GM21447 (cell line): ENCODE data around the gene MICALL1.

Experiments used
- ATAC-seq: cut with Tn5 transposase; IDR thresholded peaks from one replicate; pipeline ENCODE4 v1.9.1; 2021; ENCODE audit not compliant: unreplicated experiment

The MICALL1 gene

DNA sequence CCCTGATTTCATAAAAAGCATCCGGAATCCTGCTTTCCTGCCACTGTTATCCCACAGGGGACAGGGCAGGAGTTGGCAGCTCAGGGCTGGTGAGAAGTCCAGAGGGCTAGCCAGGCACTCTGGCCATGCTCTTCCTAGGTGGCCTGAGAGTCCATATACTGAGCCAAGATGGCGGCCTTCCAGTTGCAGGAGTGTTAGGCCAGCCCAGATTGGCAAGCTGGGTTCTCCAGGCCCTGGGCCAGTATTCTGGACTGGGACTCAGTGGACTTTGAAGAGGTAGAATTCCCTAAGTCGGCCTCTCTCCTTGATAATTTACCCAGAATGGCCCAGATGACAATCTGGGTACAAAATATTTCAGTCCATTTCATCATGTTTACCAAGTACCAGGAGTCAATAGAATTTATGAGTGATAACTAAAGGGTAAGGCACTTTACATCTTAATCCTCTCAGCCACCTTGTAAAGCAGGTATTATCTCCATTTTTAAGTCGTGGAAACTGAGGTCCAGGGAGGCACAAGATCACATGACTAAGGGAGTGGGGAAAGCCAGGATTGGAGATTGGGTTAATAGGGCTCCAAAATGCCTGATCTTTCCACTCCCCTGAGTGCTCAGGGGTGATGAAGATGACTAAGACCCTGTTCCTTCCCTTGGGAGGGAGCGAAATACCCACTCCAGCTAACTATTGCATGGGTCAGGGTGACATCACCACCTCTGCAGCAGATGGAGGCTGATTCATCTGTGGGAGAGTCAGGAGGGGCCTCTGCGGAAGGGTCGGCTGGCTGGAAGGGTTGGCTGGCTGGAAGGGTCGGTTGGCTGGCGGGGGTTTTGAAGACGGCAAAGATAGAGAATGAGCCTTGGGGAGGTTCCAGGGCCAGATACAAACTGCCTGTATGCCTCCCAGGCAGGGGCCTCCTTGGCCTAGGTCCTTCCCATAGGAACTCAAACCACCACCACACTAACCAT lies 1.2 kb upstream of the MICALL1 start:
- ATAC-seq: no peak

- peak; percentile 41 for ATAC-seq
Measured at GRCh38 chr22:37906364-37907008, 389 bp downstream of the MICALL1 start.

DNA sequence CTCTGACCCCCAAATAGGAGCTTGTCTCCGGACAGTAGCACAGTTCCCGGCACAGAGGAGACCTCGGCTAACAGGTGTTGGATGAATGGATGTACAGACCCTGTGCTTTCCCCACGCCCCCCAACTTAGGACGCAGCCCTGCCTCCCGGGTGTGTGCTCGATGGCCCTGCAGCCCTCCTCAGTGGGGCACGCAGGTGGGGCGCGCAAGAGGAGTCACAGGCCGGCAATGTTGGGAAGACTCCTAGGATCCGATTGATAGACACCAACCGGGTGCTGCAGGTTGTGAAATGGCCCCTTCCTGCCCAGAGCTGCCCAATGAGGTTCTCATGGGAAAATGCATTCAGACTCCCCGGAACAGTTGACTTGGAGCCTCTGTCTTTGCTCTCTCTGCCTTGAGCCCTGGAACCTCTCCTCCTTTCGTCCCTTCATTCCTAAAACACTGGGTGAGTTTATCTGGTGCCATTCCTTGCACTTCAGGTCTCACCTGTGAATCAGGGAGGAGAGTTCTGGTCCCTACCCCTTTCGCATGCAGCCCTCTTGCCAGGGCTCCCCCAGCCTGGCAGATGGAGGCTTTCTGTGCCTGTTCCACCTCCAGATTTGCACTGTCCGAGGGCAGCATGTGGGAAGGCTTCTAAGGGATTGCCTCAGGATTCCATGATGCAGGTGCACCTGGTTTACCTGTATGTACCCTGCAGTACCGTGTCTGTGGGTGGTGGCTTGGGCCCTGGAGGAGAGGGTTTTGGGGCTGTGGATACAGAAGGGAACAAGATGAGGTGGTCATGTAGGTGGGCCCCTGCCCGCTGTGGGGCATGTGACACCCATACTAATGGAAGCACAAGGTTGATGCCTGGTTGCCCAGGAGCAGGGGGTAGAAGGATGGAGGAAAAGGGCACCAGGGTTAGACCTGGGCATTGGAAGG lies 1.2 kb downstream of the MICALL1 start:
- no peak for ATAC-seq

GRCh38 chr22:37909766-37910165 lies 3.7 kb downstream of the MICALL1 start:
- no peak for ATAC-seq

GRCh38 chr22:37910890-37911672 lies 5.0 kb downstream of the MICALL1 start:
- ATAC-seq: no peak

DNA sequence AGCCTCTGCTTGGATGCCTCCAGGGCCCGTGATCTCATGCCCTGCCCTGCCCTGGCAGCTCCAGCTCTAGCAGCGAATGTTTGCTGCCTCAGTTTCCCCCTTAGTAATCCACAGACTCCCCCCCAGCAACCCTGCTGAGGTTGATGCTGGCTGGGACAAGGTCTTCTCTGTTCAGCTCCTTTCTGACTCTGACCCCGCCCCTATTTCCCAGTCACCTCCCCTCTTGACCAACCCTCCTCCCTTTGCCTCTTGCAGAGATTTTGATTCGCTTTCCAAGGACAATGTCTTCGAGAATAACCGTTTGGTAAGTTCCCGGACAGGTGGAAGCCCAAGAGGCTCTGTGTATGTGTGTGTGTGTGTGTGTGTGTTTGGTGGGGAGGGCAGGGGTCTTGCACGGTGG lies 5.6 kb downstream of the MICALL1 start:
- no peak for ATAC-seq

DNA sequence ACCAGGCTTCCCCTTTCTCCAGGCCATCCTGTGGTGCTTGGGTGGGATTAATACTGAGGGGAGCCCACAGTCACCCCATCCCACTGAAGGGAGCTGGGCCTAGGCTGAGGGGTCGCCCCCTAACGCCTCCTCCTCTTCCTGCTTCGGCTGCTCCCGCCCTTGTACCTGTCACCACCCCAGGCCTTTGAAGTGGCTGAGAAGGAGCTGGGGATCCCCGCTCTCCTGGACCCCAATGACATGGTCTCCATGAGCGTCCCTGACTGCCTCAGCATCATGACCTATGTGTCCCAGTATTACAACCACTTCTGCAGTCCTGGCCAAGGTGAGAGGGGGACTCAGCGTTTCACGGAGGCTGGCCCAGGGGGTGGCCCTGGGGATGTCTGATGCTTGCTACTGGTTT lies 6.1 kb downstream of the MICALL1 start:
- no peak for ATAC-seq

GRCh38 chr22:37913233-37913721 lies 7.2 kb downstream of the MICALL1 start:
- ATAC-seq: no peak

DNA sequence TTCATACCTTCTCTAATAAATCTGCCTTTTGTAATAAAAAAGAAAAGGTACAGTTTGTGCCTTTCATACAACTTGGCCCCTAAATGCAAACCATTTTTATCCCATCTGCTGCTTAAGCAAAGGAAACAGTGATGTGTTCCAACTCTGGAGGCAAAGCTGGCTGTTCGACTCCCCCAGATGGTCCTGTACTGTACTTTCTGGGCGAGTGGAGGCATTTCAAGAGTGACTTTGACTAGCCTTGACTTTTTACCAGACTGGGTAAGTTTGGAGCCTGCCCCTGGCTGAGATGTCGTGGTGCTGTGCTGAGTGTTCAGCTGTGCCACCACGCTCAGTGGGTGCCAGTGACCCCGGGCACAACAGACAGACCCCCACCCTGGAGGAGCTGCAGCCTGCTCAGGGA lies 10.2 kb downstream of the MICALL1 start:
- no peak for ATAC-seq

DNA sequence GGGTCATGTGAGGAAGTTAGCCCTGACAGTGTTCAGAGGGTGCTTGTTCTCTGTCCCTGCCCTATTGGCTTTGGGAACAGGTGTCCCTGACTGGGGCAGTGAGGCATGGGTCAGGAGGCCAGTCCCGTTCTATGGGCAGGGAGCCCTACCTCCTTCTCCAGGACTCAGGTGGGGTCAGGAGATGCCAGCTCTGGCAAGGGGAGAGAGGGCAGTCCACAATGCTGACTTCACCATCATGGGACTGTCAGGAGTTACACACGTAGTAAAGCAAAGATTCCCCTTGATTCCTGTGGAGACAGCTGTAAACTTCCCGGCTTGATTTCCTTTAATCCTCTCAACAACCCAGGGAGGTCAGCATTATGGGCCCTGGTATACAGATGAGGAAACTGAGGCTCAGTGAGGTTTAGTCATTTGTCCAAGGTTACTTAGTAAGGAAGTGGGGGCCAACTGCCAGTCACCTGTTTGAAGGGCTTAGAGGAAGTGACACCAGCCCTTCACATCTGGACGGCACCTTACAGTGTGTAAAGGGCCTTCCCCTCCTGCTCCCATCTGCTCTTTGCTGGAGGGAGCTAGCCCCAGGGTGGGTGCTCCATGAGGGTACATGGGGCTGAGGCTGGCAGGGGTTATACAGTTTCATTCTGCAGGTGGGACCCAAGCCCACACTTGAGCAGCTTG lies 11.9 kb downstream of the MICALL1 start:
- no peak for ATAC-seq

GRCh38 chr22:37918580-37919270 lies 12.6 kb downstream of the MICALL1 start:
- ATAC-seq: no peak

- no peak for ATAC-seq
Measured at GRCh38 chr22:37920126-37920525, 14.0 kb downstream of the MICALL1 start.

GRCh38 chr22:37922191-37922590 lies 16.1 kb downstream of the MICALL1 start:
- no peak for ATAC-seq

DNA sequence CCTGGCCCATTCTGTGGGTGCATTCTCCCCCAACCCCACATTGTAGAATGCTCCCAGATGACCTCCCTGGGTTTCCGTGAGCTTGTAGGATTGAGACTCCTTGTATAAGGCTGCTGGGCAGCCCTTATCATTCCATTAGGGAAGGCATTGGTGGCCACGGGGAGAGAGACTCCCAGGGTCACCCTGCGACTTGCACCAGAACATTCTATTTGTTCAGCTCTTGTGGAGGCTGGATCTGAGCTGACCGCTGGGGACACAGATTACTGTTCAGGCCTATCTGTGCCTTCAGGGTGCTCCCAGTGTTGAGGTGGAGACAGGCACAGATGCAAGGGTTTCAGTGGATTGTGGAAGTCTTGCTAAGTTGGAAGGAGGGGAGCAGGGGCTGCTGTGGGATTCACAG lies 17.8 kb downstream of the MICALL1 start:
- ATAC-seq: no peak

- no peak for ATAC-seq
Measured at GRCh38 chr22:37924386-37925065, 18.4 kb downstream of the MICALL1 start.

GRCh38 chr22:37925330-37925729 lies 19.2 kb downstream of the MICALL1 start:
- no peak for ATAC-seq

- ATAC-seq: no peak
Measured at GRCh38 chr22:37925767-37926166, 19.7 kb downstream of the MICALL1 start.

DNA sequence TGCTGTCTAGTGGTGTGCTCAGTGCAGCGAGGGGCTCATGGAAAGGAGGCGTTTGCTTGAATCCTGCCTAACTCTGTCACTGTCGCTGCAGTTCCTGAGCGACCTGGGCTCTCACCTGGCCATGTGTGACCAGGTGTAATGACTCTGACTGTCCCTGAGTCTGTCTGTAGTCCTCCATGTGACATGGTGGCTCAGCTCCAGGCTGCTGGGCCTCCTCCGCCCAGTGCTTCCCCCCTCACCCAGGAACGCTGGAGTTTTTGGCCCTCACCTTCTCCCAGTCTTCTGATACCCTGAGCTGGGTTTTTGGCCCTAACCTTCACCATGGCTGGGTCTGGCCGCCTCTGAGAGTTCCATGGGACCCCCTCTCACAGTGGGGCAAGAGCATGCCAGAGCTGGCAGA lies 20.3 kb downstream of the MICALL1 start:
- no peak for ATAC-seq
